SU-DHL-6 (cell line): Measurements from ENCODE around the gene USP6NL.

Experiments used
- CTCF ChIP-seq: fragments of 200-600 bp; sonication (generic); IDR thresholded peaks from one replicate; pipeline ENCODE4 v1.5.1; 2017; ENCODE audit warnings: antibody characterized with exemption, mild to moderate bottlenecking, low read length, moderate library complexity; ENCODE audit not compliant: insufficient read depth, poor library complexity, severe bottlenecking
- EZH2phosphoT487 ChIP-seq: fragments of 200-600 bp; sonication (generic), shearing (Covaris generic); conservative IDR thresholded peaks from 2 replicates; pipeline ENCODE4 v1.6.1; 2018; ENCODE audit warnings: mild to moderate bottlenecking, antibody characterized with exemption, low read length, moderate library complexity, mixed read lengths

DNA sequence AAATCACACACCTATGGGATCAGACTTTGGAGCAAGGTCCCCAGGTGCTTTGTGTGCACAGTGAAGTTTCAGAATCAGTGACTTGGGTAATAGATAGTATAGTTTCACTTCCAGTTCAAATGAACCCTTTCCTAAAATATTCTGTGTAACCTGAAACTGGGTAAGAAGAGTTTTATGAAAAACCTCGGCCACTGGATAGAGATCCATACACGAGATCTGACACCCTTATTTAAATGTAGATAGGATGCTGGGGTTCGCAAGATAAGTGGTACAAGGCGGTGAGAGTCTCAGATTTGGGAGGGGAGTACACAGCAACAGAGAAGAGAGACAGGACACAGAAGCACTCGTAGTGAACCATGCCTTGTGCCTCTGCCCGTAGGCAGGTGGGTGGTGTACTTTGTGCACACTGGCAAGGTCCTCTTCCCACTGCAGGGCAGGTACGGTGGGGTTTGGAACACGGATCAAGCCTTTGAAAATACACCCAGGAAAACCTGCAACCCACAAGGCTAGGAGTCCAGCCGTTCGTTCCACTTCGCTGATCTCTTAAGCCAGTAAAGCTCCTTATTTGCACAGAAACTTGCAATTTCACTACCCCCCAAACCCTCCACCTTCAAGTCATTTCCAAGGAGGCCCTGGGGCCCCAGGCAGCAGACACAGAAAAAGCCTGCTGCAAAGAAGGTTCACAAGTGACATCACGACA is 162.8 kb downstream of the USP6NL start:
- TF ChIP-seq CTCF (no peak), EZH2phosphoT487 (no peak)
